ENCODE results near the gene ATP8B4.

DNA sequence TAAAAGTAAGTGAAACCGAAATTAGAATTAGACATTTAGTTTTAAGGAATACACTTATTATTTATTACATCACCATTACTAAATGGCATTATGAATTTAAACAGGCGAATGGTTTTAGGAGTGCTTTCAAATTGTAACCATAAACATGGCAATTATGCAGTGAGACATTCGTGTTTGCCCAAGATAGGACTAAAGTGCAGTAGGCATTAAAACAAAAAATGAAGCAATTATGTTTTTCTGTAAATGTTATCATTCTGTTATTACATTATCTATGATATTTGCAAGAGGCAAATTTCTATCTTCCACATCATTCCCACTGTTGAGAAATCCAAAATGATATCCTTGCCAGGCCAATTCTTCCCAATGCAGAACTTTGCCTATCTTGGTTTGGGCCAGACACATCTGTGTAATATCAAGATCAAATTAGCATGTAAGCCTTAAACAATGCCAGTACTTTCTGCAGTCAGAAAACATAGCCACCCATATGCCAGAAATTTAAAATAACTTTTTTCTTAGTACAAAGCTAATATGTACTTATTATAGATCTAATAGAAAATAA lies 156.9 kb downstream of the ATP8B4 start:
- TF ChIP-seq CTCF (IDR thresholded peaks at IDR 0.05) (no peak), POLR2A (IDR thresholded peaks at IDR 0.05) (no peak)

All from uterus (tissue), 2 donors.